H1 (cell line): ENCODE measurements around the gene GFRA4. TPM values are rescaled to one million over a fixed set of nuclear protein-coding genes. Genes with fewer than 3 reads are reported as not detected.

Source experiments
- HDAC6 ChIP-seq: IDR thresholded peaks from one replicate; pipeline ENCODE4 v1.7.1; 2012; ENCODE audit warnings: low read depth, mild to moderate bottlenecking, inconsistent platforms, low read length, moderate library complexity
- NANOG ChIP-seq: IDR thresholded peaks from 2 replicates; pipeline ENCODE4 v1.6.1; 2011; ENCODE audit warnings: low read length, low read depth, mild to moderate bottlenecking, inconsistent platforms; ENCODE audit not compliant: insufficient read depth, poor library complexity, severe bottlenecking
- RFX5 ChIP-seq: IDR thresholded peaks from 2 replicates; pipeline ENCODE4 v1.6.1; 2011; ENCODE audit warnings: low read depth, low read length, improper control_type of control experiment, borderline replicate concordance
- polyA plus RNA-seq, 7 experiments: library from polyadenylated mRNA; depleted of rRNA in 3 of 7; stranded (reverse) in 5 of 7; unstranded in 2 of 7; fragments of >200 nt in 5 of 7; fragments of 200-250 nt in 2 of 7; gene quantifications; 1 replicate in 5 of 7; 2 replicates in 1 of 7; 4 replicates in 1 of 7; pipeline versions ENCODE4 v1.2.1 to v1.2.3, GENCODE V29; 2011 to 2013; ENCODE audit warnings: missing spikeins in 2 of 7, mixed read lengths in 2 of 7
- total RNA-seq: library from RNA; stranded (reverse); fragmentation: NEBNext Ultra II Directional; extraction: Animal tissue kit (Norgen Biotek cat#: 25700); gene quantifications from 2 replicates; pipeline ENCODE4 v1.2.1, GENCODE V29; 2021

GFRA4 gene
- total and polyA plus RNA-seq, 2 of the 8 experiments (the other 6 are each of a cell fraction or from before 2014, with no cell fraction given), result 0.05 TPM; not detected in 1

- TF ChIP-seq NANOG (no peak), RFX5 (no peak), HDAC6 (no peak)
These were observed 11.8 kb downstream of the GFRA4 start (continued) for GRCh38 chr20:3651204-3651962.
